Activated CD8-positive, alpha-beta T cell treated with anti-CD3 and anti-CD28 coated beads for 36 hours (primary cell): ENCODE measurements around the gene LRPPRC. TPM values are rescaled to one million over a fixed set of nuclear protein-coding genes. Genes with fewer than 3 reads are reported as not detected.

Experiments used
- ATAC-seq: fragments of 200-7000 bp; cut with Tn5 transposase; one replicate; pipeline ENCODE4 v1.10.0; 2021; ENCODE audit warnings: mild to moderate bottlenecking, moderate library complexity
- CTCF ChIA-PET: fragments of 350-600 bp; sonication (Branson Sonifier 250); formaldehyde crosslinking; loops from one replicate; lab custom pipeline; 2021; ENCODE audit warnings: antibody characterized with exemption; lab: Charles Lee
- POLR2A ChIA-PET: fragments of 350-600 bp; sonication (Branson Sonifier 250); formaldehyde crosslinking; loops from one replicate; lab custom pipeline; 2021; ENCODE audit warnings: antibody characterized with exemption; lab: Charles Lee
- DNase-seq: peaks from one replicate; pipeline ENCODE4 v3.0.0-alpha.2; 2020
- H3K27ac Mint-ChIP-seq: one replicate; pipeline ENCODE4 v1.8.0; 2021; ENCODE audit warnings: mild to moderate bottlenecking, mixed read lengths
- H3K27me3 Mint-ChIP-seq: one replicate; pipeline ENCODE4 v1.8.0; 2021; ENCODE audit warnings: mixed read lengths
- H3K36me3 Mint-ChIP-seq: one replicate; pipeline ENCODE4 v1.8.0; 2021; ENCODE audit warnings: low read depth, mixed read lengths
- H3K4me1 Mint-ChIP-seq: one replicate; pipeline ENCODE4 v1.8.0; 2021; ENCODE audit warnings: low read depth, mixed read lengths
- H3K4me3 Mint-ChIP-seq: one replicate; pipeline ENCODE4 v1.8.0; 2021; ENCODE audit warnings: mild to moderate bottlenecking, moderate library complexity, mixed read lengths
- H3K9me3 Mint-ChIP-seq: one replicate; pipeline ENCODE4 v1.8.0; 2021; ENCODE audit warnings: mixed read lengths
- CTCF ChIP-seq: fragments of 200-600 bp; IDR thresholded peaks from one replicate; pipeline ENCODE4 v1.8.0; 2022; ENCODE audit warnings: antibody characterized with exemption, mild to moderate bottlenecking
- intact Hi-C: fragments of 100-400 bp; cut with micrococcal nuclease; formaldehyde crosslinking; loops from one replicate; pipeline ENCODE4 v1.10.0; 2022
- total RNA-seq, 2 experiments: library from RNA; stranded (reverse); gene quantifications; one replicate each; pipeline ENCODE4 v1.2.3, GENCODE V29; 2021

Gene LRPPRC
- total RNA-seq, 2 experiments from 2014 or later, result 207 to 225 TPM

DNA sequence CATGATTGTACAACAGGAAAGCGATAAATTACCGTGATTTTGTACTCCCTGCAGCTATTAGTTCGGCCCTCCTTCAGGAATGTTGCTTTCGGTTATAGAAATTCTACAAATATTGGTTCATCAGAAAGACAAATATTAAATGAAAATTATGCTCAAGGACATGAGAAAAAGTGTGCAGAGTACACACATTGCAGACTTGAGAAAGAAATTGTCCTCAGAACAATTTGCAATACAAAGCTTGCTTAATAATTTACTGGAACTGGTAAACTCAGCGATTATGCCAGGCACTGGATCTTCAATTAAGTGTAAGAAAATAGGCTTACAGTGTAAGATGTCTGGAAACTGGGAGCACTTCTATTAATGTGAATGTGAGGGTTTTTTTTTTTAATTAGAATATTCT, 111.1 kb downstream of the LRPPRC start:
- DNase-seq (no peak), ATAC-seq (no peak)
- Mint-ChIP-seq H3K4me1 (no peaks in the 10 kb centered on the region), H3K9me3 (no peaks in the 10 kb centered on the region), H3K27ac (no peak overlapping the region), H3K36me3 (peaks cover 33% of the 10 kb centered on the region), H3K27me3 (no peaks in the 10 kb centered on the region), H3K4me3 (no peak overlapping the region)
- intact Hi-C loops, result no loop called here
- ChIA-PET POLR2A (no interaction called here), CTCF (interaction anchor here (1.4 kb wide), 1 partner anchor 11 kb away, joined by 5 read pairs; no protein-coding TSS in a partner anchor)
- TF ChIP-seq CTCF, result no peak

DNA sequence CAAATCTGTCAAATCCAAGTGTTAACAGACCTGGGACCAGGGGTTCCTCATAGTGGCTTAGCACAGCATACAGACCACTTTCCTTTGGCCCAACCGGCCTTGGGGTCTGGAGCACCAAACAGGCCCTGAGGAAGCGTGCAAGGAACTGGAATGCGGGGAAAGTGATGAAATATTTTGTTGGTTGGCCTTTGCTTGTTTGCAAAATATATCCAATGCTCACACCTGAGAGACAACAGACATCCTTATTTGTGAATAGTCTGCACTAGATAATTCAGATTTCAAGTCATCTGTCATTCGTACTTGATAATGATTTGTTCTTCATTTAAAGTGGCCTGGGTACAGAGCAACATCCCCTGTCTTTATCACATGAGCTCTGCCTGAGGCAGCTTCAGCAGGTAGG, 113.5 kb downstream of the LRPPRC start:
- Mint-ChIP-seq H3K4me3 (no peak overlapping the region), H3K4me1 (peaks cover 2% of the 10 kb centered on the region), H3K27me3 (no peaks in the 10 kb centered on the region), H3K27ac (no peak overlapping the region), H3K36me3 (peaks cover 12% of the 10 kb centered on the region), H3K9me3 (no peaks in the 10 kb centered on the region)
- TF ChIP-seq CTCF, result no peak
- DNase-seq (no peak), ATAC-seq (no peak)
- intact Hi-C loops, result no loop called here
- ChIA-PET CTCF (no interaction called here), POLR2A (interaction anchor here (0.6 kb wide), 1 partner anchor 114 kb away, joined by 3 read pairs; no protein-coding TSS in a partner anchor)

DNA sequence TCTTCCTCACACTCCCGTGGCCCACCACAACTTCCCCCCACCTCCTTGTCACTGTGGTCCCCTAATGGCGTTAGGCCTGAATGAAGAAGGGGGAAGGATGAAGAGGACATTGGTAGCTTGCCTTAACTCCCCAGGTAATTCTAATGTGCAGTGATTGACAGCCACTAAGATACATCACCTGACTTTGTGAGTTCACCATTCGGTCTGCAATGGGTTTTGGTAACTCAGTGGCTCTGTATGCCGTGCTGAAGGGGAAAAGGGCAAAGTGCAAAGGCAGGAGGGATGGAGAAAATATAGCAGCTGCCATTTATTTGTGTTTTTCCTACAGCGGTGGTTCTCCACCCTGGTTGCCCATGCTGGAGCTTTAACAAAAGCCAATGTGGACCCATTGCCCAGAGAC, 114.8 kb downstream of the LRPPRC start:
- ChIA-PET CTCF (interaction anchor here (0.7 kb wide), 1 partner anchor 206 kb away, joined by 4 read pairs; no protein-coding TSS in a partner anchor), POLR2A (interaction anchor here (0.6 kb wide), 1 partner anchor 59 kb away, joined by 3 read pairs; no protein-coding TSS in a partner anchor)
- Mint-ChIP-seq H3K27me3 (peaks cover 6% of the 10 kb centered on the region), H3K9me3 (no peaks in the 10 kb centered on the region), H3K27ac (no peak overlapping the region), H3K36me3 (peaks cover 3% of the 10 kb centered on the region), H3K4me1 (peaks cover 2% of the 10 kb centered on the region), H3K4me3 (no peak overlapping the region)
- DNase-seq, result no peak
- ATAC-seq, result no peak
- intact Hi-C loops, result no loop called here
- no peak for TF ChIP-seq CTCF

- H3K4me3 Mint-ChIP-seq, result no peak overlapping the region
- DNase-seq (no peak), ATAC-seq (no peak)
- no peaks in the 10 kb centered on the region for H3K9me3 Mint-ChIP-seq
- H3K36me3 Mint-ChIP-seq, result peaks cover 3% of the 10 kb centered on the region
- H3K27me3 Mint-ChIP-seq, result peaks cover 6% of the 10 kb centered on the region
- POLR2A ChIA-PET, result interaction anchor here (0.6 kb wide), 1 partner anchor 59 kb away, joined by 3 read pairs; no protein-coding TSS in a partner anchor
- no peak for TF ChIP-seq CTCF
- no peak overlapping the region for H3K27ac Mint-ChIP-seq
- intact Hi-C loops, result no loop called here
- CTCF ChIA-PET, result no interaction called here
- H3K4me1 Mint-ChIP-seq, result peaks cover 2% of the 10 kb centered on the region
Measured at GRCh38 chr2:43880471-43880870, 115.3 kb downstream of the LRPPRC start.

GRCh38 chr2:43879261-43879660, 116.5 kb downstream of the LRPPRC start:
- Mint-ChIP-seq H3K27me3 (peaks cover 6% of the 10 kb centered on the region), H3K4me3 (no peak overlapping the region), H3K4me1 (peaks cover 2% of the 10 kb centered on the region), H3K9me3 (no peaks in the 10 kb centered on the region), H3K36me3 (peaks cover 3% of the 10 kb centered on the region), H3K27ac (no peak overlapping the region)
- intact Hi-C loops, result loop anchor here (10.0 kb wide), 1 partner anchor 264 kb away; no protein-coding TSS in a partner anchor
- CTCF ChIA-PET, result no interaction called here
- POLR2A ChIA-PET, result no interaction called here
- no peak for ATAC-seq
- no peak for DNase-seq
- no peak for TF ChIP-seq CTCF
